Measurements from ENCODE around the gene ANKIB1.

The ANKIB1 gene

DNA sequence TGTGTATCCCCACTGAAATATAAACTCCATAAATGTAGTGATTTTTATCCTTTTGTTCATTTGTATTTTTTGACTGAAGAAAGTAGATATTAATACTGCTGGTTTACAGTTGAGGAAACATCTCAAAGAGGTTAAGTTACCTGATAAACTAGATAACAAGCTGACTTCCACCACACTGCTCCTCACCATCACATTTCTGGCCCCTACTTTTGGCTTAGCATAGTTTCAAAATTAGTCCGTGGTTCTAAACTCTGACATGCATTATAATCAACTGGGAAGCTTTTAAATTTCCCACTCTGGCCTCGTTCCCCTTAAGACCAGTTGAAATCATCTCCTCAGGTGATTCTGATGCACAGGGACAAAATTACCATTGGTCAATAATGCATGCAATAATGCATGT is 43.5 kb downstream of the ANKIB1 start:
- no peak overlapping the region for H3K4me3 ChIP-seq (ENCODE audit: insufficient read length, low read depth)
- no peak for DNase-seq (ENCODE audit: low read depth, low spot score)
- H3K27me3 ChIP-seq (ENCODE audit: insufficient read depth, insufficient read length) = no peaks in the 10 kb centered on the region
- TF ChIP-seq SUZ12 (IDR thresholded peaks at IDR 0.05; ENCODE audit: extremely low read depth, insufficient read depth, insufficient read length) (no peak), ZNF274 (IDR thresholded peaks at IDR 0.05; ENCODE audit: low read depth, low read length) (no peak), YY1 (IDR thresholded peaks at IDR 0.05; ENCODE audit: insufficient read depth, insufficient read length) (no peak)
- H3K4me1 ChIP-seq (ENCODE audit: insufficient read depth, insufficient read length) = no peaks in the 10 kb centered on the region
- no peaks in the 10 kb centered on the region for H3K36me3 ChIP-seq (ENCODE audit: insufficient read depth, insufficient read length, low read length)
- no peak overlapping the region for H3K9ac ChIP-seq (ENCODE audit: insufficient read length, low read depth)
- no peaks in the 10 kb centered on the region for H3K9me3 ChIP-seq (ENCODE audit: insufficient read depth, low read length)

DNA sequence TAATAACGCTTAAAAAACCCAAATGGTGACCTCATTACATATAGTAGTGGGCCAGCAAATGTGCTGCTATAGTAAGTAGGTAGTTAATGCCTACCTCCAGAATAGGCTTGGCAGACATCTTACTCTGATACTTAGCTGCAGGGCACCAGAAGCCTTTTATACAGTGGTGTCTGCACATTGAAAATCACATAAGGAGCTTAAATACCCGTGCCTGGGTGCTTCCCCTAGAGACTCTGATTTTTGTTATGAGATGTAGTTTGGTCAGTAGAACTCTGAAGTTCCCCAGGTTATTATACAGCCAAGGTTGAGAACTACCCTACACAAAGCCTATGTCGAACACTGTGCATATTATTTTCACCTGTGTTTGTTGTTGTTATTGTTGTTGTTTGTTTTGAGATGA is 47.2 kb downstream of the ANKIB1 start:
- Histone ChIP-seq H3K4me3 (ENCODE audit: insufficient read length, low read depth) (no peak overlapping the region), H3K4me1 (ENCODE audit: insufficient read depth, insufficient read length) (no peaks in the 10 kb centered on the region), H3K27me3 (ENCODE audit: insufficient read depth, insufficient read length) (no peaks in the 10 kb centered on the region), H3K9ac (ENCODE audit: insufficient read length, low read depth) (no peak overlapping the region), H3K9me3 (ENCODE audit: insufficient read depth, low read length) (no peaks in the 10 kb centered on the region), H3K36me3 (ENCODE audit: insufficient read depth, insufficient read length, low read length) (peaks cover 5% of the 10 kb centered on the region)
- DNase-seq (ENCODE audit: low read depth, low spot score) = no peak
- TF ChIP-seq ZNF274 (IDR thresholded peaks at IDR 0.05; ENCODE audit: low read depth, low read length) (no peak), YY1 (IDR thresholded peaks at IDR 0.05; ENCODE audit: insufficient read depth, insufficient read length) (no peak), SUZ12 (IDR thresholded peaks at IDR 0.05; ENCODE audit: extremely low read depth, insufficient read depth, insufficient read length) (no peak)

DNA sequence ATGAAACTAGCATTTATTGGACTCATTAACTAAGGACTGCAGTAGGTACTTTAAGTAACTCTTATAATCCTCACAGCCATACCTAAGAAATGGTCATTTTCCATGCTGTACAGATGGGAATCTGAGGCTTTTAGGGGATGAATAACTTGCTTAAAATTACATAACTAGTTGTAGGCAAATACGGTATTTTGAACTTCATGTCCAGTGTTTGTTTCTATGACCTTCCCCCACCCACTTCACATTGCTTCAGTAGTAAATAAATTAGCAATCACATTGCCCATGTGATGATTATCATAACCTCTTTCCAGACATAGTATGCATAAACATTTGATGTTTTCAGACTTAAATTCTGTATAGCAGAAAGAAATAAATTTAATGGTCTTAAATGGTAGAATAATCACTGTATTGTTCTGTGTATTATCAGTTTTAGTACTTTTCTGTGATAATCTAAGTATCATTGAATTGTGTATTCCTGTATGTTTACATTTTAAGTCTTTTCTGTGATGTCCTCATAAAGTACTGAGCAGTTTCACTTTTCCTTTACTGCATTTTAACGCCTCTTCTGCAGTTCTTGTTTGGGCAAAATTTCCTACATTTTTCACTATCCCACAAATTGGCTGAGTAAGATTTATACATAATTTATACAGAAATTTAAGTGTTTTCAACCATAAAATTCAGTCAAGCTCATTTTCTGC is 48.3 kb downstream of the ANKIB1 start:
- H3K9me3 ChIP-seq (ENCODE audit: insufficient read depth, low read length) = no peaks in the 10 kb centered on the region
- no peaks in the 10 kb centered on the region for H3K27me3 ChIP-seq (ENCODE audit: insufficient read depth, insufficient read length)
- no peak overlapping the region for H3K4me3 ChIP-seq (ENCODE audit: insufficient read length, low read depth)
- no peak overlapping the region for H3K9ac ChIP-seq (ENCODE audit: insufficient read length, low read depth)
- H3K36me3 ChIP-seq (ENCODE audit: insufficient read depth, insufficient read length, low read length) = peaks cover 8% of the 10 kb centered on the region
- DNase-seq (ENCODE audit: low read depth, low spot score) = no peak
- H3K4me1 ChIP-seq (ENCODE audit: insufficient read depth, insufficient read length) = no peaks in the 10 kb centered on the region
- no peak for TF ChIP-seq SUZ12 (IDR thresholded peaks at IDR 0.05; ENCODE audit: extremely low read depth, insufficient read depth, insufficient read length)
- TF ChIP-seq YY1 (IDR thresholded peaks at IDR 0.05; ENCODE audit: insufficient read depth, insufficient read length) = no peak
- TF ChIP-seq ZNF274 (IDR thresholded peaks at IDR 0.05; ENCODE audit: low read depth, low read length) = no peak

DNA sequence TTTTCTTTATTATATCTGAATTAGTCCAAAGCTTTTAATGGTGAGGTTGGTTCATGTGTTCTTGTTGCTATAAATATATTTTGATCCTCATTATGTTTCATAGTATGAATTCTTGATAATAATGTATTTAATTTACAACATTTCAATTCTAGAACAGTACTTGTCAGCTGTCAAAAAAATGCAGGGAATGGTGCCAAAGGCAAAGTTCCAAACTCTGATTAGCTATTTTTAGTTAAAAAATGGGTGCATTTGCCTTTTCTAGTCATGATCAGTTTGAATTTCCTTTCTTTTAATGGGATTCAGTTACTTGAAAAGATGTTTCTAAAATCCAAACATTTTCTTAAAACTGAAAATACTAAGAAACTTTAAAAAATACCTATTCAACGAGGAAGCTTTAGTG is 49.6 kb downstream of the ANKIB1 start:
- H3K4me3 ChIP-seq (ENCODE audit: insufficient read length, low read depth) = no peak overlapping the region
- peaks cover 8% of the 10 kb centered on the region for H3K36me3 ChIP-seq (ENCODE audit: insufficient read depth, insufficient read length, low read length)
- TF ChIP-seq YY1 (IDR thresholded peaks at IDR 0.05; ENCODE audit: insufficient read depth, insufficient read length) (no peak), ZNF274 (IDR thresholded peaks at IDR 0.05; ENCODE audit: low read depth, low read length) (no peak), SUZ12 (IDR thresholded peaks at IDR 0.05; ENCODE audit: extremely low read depth, insufficient read depth, insufficient read length) (no peak)
- H3K9me3 ChIP-seq (ENCODE audit: insufficient read depth, low read length) = no peaks in the 10 kb centered on the region
- no peak overlapping the region for H3K9ac ChIP-seq (ENCODE audit: insufficient read length, low read depth)
- DNase-seq (ENCODE audit: low read depth, low spot score) = no peak
- H3K4me1 ChIP-seq (ENCODE audit: insufficient read depth, insufficient read length) = no peaks in the 10 kb centered on the region
- H3K27me3 ChIP-seq (ENCODE audit: insufficient read depth, insufficient read length) = no peaks in the 10 kb centered on the region

DNA sequence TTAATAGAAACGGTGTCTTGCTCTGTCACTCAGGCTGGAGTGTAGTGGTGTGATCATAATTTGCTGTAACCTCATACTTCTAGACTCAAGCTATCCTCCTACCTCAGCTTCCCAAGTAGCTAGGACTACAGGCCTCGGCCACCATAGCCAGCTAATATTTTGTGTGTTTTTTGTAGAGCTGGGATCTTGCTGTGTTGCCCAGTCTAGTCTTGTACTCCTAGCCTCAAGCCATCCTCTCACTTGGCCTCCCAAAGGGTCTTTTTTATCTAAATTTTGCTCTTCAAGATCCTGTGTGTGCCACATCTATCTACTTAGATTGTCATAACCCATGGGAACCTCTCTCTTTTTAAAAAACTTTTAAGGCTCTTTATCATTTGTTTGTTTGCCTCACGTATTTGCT is 50.5 kb downstream of the ANKIB1 start:
- H3K36me3 ChIP-seq (ENCODE audit: insufficient read depth, insufficient read length, low read length) = peaks cover 8% of the 10 kb centered on the region
- no peak overlapping the region for H3K9ac ChIP-seq (ENCODE audit: insufficient read length, low read depth)
- no peaks in the 10 kb centered on the region for H3K4me1 ChIP-seq (ENCODE audit: insufficient read depth, insufficient read length)
- no peaks in the 10 kb centered on the region for H3K9me3 ChIP-seq (ENCODE audit: insufficient read depth, low read length)
- DNase-seq (ENCODE audit: low read depth, low spot score) = no peak
- TF ChIP-seq YY1 (IDR thresholded peaks at IDR 0.05; ENCODE audit: insufficient read depth, insufficient read length) (no peak), SUZ12 (IDR thresholded peaks at IDR 0.05; ENCODE audit: extremely low read depth, insufficient read depth, insufficient read length) (no peak), ZNF274 (IDR thresholded peaks at IDR 0.05; ENCODE audit: low read depth, low read length) (no peak)
- no peaks in the 10 kb centered on the region for H3K27me3 ChIP-seq (ENCODE audit: insufficient read depth, insufficient read length)
- no peak overlapping the region for H3K4me3 ChIP-seq (ENCODE audit: insufficient read length, low read depth)

DNA sequence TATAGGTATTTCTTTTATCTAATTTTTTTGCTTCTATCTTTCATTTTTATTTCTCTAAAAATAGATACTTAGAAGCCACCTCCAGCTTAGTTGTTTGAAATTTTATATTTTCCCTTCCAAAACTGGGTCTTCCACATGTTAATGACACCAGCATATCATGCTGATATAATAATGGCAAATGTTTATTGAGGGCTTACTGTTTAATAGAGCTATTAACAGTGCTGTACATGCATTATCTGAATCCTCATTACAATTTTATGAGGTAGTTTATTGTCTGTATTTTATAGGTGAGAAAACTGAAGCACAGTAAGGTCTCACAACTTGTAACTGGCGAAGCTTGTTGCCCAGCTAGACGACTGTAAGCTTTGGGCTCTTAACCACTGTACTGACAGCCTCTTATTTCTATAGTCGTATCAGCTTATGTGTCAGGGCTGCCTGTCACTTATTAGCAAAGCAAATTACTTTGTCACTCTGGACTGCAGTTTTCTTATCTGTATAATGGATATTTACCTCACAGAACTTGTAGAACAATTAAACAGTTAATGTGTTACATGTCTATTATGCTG is 51.2 kb downstream of the ANKIB1 start:
- Histone ChIP-seq H3K9me3 (ENCODE audit: insufficient read depth, low read length) (no peaks in the 10 kb centered on the region), H3K9ac (ENCODE audit: insufficient read length, low read depth) (no peak overlapping the region), H3K4me3 (ENCODE audit: insufficient read length, low read depth) (no peak overlapping the region), H3K27me3 (ENCODE audit: insufficient read depth, insufficient read length) (no peaks in the 10 kb centered on the region), H3K36me3 (ENCODE audit: insufficient read depth, insufficient read length, low read length) (peaks cover 8% of the 10 kb centered on the region), H3K4me1 (ENCODE audit: insufficient read depth, insufficient read length) (no peaks in the 10 kb centered on the region)
- TF ChIP-seq SUZ12 (IDR thresholded peaks at IDR 0.05; ENCODE audit: extremely low read depth, insufficient read depth, insufficient read length) (no peak), YY1 (IDR thresholded peaks at IDR 0.05; ENCODE audit: insufficient read depth, insufficient read length) (no peak), ZNF274 (IDR thresholded peaks at IDR 0.05; ENCODE audit: low read depth, low read length) (no peak)
- no peak for DNase-seq (ENCODE audit: low read depth, low spot score)

DNA sequence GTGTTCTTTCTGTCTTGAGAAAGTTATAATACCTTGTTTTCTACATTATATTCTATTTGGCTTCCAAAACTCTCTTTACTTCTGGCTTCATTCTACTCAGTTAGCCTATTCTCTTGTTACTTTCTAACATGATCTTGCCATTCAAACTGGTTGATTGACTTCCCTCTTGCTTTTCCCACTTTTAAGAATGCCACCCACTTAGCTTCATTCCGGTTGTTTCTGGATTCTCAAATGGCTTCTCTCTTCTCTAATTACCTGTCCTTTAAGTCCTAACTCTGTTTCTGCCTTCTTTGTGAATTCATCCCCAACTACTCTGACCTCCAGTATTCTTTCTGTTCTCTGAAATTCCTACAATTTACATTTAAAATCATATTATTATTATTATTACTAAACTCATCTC is 52.0 kb downstream of the ANKIB1 start:
- H3K27me3 ChIP-seq (ENCODE audit: insufficient read depth, insufficient read length) = no peaks in the 10 kb centered on the region
- H3K36me3 ChIP-seq (ENCODE audit: insufficient read depth, insufficient read length, low read length) = peaks cover 8% of the 10 kb centered on the region
- TF ChIP-seq SUZ12 (IDR thresholded peaks at IDR 0.05; ENCODE audit: extremely low read depth, insufficient read depth, insufficient read length) (no peak), ZNF274 (IDR thresholded peaks at IDR 0.05; ENCODE audit: low read depth, low read length) (no peak), YY1 (IDR thresholded peaks at IDR 0.05; ENCODE audit: insufficient read depth, insufficient read length) (no peak)
- no peak for DNase-seq (ENCODE audit: low read depth, low spot score)
- H3K4me1 ChIP-seq (ENCODE audit: insufficient read depth, insufficient read length) = no peaks in the 10 kb centered on the region
- H3K4me3 ChIP-seq (ENCODE audit: insufficient read length, low read depth) = no peak overlapping the region
- H3K9me3 ChIP-seq (ENCODE audit: insufficient read depth, low read length) = no peaks in the 10 kb centered on the region
- H3K9ac ChIP-seq (ENCODE audit: insufficient read length, low read depth) = no peak overlapping the region

Measured in NT2/D1 (cell line).